Stimulated activated CD4-positive, alpha-beta T cell treated with anti-CD3 and anti-CD28 coated beads, Interleukin-4, amount 100 ng/mL, for 4 hours (primary cell): Measurements from ENCODE around the gene PLBD2.

Source experiments
- DNase-seq, 2 experiments: peaks; one replicate each; pipeline ENCODE4 v3.0.0-alpha.2; 2020

PLBD2 gene

DNA sequence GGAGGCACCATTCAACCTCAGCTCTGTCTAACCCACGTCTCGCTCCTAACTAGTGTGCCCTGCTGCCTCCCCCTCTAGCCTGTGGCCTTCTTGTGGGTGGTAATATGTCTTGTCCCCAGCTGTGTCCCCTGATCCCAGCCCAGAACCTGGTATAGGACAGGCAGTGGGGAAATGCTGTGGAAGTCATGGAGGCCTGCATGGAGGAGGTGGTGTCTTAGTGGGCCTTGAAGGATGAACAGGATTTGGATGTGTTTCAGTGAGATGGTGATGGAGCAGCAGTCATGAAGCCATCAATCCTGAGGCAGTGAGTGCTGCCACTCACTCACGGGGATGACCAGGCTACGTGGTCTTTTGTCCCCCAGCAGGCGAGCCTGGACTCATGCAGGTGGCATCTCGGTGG lies 13.4 kb downstream of the PLBD2 start:
- DNase-seq, result no peak

- no peak for DNase-seq
Observed at GRCh38 chr12:113372371-113372770, 14.0 kb downstream of the PLBD2 start.

DNA sequence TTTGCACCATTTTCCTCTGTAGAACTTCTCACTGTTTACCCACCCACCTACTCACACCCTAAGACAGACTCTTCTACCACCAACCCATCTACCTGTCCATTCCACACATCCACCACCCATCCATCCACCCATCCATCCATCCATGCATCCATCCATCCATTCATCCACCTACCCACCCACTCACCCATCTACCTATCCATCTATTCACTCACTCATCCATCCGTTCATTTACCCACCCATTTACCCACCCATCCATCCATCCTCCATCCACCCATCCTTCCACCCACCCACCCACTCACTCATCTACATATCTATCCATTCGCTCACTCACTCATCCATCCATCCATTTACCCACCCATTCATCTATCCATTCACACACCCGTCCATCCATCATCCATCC lies 15.1 kb downstream of the PLBD2 start:
- no peak for DNase-seq

DNA sequence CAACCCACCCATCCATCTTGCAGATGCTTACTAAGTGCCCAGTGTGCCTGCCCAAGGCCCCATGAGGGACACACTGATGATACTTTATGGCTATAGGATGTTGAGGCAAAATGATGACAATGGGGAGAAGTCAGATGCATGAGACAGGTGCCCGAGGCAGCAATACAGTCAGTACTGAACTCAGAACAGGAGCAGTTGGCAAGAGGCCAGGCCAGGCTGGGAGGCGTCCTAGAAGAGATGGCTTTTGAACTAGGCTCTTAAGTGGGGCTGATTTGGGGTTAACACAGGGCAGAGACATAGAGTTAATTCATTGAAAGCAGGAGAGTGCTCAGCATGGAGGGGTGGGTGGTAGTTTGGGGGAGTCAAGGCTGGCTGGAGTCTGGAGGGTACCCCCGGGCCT lies 15.6 kb downstream of the PLBD2 start:
- DNase-seq, result no peak

- no peak for DNase-seq
Observed at GRCh38 chr12:113374823-113375428, 16.5 kb downstream of the PLBD2 start.

DNA sequence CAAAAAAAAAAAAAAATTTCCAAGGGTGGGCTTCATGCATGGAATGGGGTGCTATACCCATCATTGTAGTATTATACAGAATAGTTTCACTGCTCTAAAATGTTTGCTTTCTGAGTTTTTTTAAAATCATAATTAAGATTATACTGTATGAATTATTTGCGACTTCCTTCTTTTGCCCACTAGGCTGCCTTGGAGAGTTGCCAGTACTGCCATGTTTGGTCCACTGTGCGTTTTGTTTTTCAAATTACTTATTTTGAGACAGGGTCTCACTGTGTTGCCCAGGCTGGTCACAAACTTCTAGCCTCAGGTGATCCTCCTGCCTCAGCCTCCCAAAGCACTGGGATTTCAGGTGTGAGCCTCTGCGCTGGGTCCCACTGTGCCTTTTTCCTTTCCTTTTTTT lies 19.9 kb downstream of the PLBD2 start:
- no peak for DNase-seq

DNA sequence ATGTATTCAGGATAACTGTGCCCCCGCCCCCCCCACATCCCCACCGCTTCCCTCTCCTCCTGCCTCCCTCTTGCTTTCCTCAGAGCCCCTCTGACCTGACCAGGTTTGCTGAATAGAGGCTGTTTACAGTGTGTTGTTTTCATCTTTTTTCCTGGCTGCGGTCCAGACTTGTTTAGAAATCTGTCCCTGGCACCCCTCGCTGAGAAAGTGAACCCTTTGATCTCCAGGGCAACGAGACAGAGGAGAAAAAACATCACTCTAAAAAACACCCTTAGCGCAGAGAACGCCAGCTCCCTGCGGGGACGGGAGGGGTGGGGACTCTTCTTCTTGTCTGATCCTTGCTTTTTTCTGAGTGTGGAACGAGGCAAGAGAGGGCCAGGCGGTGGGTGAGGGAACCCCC lies 22.8 kb downstream of the PLBD2 start:
- no peak for DNase-seq

GRCh38 chr12:113382206-113382605 lies 23.8 kb downstream of the PLBD2 start:
- no peak for DNase-seq

DNA sequence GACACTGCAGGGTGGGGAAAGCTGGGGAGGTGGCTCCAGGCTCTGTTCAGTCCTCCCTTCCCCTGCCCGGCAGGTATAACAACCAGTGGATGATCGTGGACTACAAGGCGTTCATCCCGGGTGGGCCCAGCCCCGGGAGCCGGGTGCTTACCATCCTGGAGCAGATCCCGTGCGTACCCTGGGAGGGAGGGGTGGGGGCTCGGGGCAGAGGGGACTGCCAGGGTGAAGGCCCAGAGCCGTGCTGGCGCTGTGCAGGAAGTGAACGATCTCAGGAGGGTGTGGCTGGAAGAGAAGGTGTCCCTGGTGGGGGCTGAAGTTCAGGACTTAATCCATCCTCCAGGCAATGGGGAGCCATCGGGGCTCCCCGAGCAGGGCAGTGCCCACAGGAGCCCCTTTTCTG lies 26.4 kb downstream of the PLBD2 start:
- no peak for DNase-seq

DNA sequence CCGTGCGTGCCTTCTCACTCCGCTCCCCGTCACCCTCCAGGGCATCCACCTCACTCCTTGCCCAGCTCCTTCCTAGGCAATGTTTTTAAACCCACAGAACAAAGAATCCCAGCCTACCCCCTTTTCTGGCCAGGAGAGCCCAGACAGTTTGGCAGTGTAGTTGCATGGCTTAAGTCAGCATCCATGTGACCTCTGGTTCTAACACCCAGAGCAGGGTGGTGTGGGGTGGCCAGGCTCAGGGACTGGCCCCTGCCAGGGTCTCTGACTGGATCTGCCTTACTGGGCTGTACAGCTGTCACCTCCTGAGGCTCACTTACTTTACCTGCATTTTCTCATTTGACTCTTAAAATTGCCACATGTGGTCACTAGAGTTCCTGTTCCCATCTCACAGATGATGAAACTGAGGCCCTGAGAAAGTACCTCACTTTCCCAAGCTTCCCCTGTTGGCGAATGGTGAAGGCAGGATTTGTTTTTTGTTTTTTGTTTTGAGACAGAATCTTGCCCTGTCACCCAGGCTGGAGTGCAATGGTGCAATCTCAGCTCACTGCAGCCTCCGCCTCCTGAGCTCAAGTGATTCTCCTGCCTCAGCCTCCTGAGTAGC lies 27.0 kb downstream of the PLBD2 start:
- no peak for DNase-seq

GRCh38 chr12:113386866-113387566 lies 28.6 kb downstream of the PLBD2 start:
- DNase-seq, result no peak

DNA sequence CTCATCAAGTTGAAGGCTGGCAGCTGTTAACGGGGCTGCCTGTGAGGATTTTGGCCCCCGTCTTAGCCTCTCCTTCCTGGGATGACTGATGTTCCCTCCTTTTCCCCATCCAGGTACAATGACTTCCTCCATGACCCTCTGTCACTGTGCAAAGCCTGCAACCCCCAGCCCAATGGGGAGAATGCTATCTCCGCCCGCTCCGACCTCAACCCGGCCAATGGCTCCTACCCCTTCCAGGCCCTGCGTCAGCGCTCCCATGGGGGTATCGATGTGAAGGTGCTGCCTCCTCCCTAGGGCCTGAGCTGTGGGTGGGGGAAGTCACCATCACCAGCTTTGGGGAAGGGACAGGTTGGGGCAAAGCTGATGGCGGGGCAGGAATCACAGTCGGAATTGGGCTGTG lies 29.2 kb downstream of the PLBD2 start:
- no peak for DNase-seq

GRCh38 chr12:113388351-113388750 lies 30.0 kb downstream of the PLBD2 start:
- no peak for DNase-seq

DNA sequence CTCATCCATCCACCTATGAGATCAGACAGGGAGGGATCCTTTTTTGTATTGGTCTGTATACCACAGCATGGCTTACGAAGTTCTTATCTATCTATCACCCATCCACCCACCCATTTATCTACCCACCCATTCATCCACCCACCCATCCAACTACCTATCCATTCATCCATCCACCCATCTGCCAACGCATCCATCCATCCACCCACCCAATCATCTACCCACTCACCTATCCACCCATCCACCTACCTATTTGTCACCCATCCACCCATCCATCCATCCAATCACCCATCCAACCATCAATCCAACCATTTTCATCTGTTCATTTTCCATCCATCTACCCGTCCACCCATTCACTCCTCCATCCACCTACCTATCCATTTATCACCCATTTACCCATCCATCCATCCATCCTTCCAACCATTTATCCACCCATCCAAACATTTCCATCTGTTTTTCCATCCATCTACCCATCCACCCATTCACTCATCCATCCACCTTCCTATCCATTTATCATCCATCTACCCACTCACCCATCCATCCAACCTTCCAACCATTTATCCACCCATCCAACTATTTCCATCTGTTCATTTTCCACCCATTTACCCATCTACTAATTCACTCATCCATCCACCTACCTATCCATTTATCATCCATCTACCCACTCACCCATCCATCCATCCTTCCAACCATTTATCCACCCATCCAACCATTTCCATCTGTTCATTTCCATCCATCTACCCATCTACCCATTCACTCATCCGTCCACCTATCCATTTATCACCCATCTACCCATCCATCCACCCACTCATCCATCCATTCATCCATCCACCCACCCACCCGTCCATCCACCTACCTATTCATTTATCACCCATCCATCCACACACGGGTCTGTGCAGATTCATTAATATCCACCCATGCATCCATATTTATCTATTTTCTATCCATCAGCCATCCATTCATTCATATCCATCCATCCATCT lies 32.0 kb downstream of the PLBD2 start:
- no peak for DNase-seq

DNA sequence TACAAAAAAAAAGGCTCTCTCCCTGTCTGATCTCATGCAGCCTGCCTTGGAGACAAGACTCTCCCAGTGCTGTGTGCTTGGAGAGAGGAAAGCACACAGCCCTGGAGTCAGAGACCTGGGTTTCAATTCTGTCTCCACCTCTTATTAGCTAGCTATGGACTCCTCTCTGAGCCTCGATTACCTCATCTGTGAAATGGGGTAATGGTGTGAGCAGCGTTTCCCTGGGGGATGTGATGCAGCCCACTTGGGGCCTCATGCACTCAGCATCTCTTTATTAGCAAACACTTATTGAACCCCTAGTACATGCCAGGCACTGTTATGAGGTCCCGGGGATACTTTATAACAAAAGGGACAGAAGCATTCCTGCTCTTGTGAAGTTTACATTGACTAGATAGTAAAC lies 32.8 kb downstream of the PLBD2 start:
- DNase-seq, result no peak

DNA sequence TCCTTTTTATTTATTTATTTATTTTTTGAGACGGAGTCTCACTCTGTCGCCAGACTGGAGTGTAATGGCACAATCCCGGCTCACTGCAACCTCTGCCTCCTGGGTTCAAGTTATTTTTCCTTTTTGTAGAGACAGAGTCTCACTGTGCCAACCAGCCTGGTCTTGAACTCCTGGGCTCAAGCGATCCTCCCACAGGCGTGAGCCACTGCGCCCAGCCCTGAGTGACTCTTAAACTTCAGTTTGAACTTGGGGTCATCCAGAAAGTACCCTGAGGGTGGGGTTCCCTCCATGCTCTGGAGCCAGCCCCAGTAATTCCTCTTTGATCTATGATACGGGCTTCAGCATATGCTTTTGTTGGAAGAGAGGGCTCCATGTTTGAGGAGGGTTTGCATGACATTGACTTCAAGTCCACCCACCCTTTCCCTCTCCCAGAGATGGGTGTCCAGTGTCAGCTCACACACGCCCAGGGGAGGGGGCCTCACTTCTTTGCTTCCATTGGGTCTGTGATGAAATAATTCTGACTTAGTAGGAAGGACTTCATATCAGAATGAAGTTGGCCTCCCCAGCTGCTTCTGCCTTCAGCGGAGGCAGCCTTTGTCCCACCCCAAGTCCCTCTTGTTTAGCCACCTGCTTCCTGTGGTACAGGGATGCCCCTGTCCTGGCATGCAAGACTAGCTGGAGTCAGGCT lies 33.4 kb downstream of the PLBD2 start:
- no peak for DNase-seq

GRCh38 chr12:113392520-113392919 lies 34.1 kb downstream of the PLBD2 start:
- DNase-seq, result no peak

GRCh38 chr12:113392988-113393579 lies 34.7 kb downstream of the PLBD2 start:
- no peak for DNase-seq

DNA sequence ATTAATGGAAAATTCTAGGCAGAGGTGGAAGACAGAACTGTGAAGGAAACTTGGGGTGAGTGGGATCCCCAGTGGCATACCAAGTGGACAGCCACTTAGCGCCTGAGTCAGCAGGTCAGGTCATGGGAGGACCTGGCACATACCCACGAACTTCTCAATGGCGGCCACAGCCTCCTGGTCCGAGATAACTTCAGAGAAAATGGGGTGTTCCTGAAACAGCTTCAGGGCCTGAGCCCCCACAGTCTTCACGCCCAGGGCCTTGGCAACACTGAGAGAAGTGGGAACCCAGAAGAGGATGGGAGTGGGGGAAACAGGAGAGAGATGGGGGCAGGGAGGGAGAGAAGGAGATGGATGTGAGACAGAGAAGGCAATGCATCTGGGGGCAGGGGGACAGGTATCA lies 35.4 kb downstream of the PLBD2 start:
- no peak for DNase-seq

GRCh38 chr12:113395119-113395518 lies 36.7 kb downstream of the PLBD2 start:
- no peak for DNase-seq

DNA sequence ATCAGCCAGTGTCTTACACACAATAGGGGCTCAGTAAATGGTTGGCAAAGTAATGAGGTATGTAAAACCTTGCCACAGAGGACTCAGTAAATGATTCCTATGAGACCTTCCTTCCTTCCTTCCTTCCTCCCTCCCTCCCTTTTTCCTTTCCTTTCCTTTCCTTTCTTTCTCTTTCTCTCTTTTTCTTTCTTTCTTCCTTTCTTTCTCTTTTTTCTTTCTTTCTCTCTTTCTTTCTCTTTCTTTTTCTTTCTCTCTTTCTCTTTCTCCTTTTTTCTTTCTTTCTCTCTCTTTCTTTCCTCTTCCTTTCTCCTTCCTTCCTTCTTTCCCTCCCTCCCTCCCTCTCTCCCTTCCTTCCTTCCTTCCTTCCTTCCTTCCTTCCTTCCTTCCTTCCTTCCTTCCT lies 37.8 kb downstream of the PLBD2 start:
- no peak for DNase-seq

- DNase-seq, result no peak
Observed at GRCh38 chr12:113396828-113397496, 38.6 kb downstream of the PLBD2 start.
